NT2/D1 (cell line): Measurements from ENCODE around the gene IQSEC1.

ENCODE experiments used
- SUZ12 ChIP-seq: IDR thresholded peaks from 2 replicates; pipeline ENCODE4 v1.6.1; 2011; ENCODE audit not compliant: insufficient read length, insufficient read depth; ENCODE audit errors: extremely low read depth
- ZNF274 ChIP-seq: IDR thresholded peaks from 2 replicates; pipeline ENCODE4 v1.6.1; 2011; ENCODE audit warnings: mild to moderate bottlenecking, low read depth, low read length

DNA sequence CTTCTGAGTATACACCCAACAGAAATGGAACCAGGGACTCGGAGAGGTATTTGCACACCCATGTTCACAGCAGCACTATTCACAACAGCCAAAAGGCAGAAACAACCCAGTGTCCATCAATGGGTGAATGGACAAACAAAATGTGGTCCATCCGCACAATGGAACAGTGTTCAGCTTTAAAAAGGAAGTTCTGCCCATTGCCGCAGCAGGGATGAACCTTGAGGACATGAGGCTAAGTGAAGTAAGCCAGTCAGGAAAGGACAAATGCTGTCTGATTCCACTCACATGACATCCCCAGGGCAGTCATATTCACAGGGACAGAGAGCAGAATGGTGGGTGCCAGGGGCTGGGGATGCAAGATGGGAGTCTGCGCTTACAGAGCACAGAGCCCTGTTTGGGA, 7.5 kb downstream of the IQSEC1 start:
- TF ChIP-seq SUZ12 (no peak), ZNF274 (no peak)
